H9 (cell line): ENCODE measurements around the gene IFFO2. TPM values are rescaled to one million over a fixed set of nuclear protein-coding genes. Genes with fewer than 3 reads are reported as not detected.
A peak's percentile ranks its signal among the peaks of the same experiment; 100 is the strongest.

Experiments
- DNase-seq: peaks from one replicate; pipeline ENCODE4 v3.0.0-alpha.2; 2017
- H2AFZ ChIP-seq: one replicate; pipeline ENCODE4 v1.6.1; 2013; ENCODE audit warnings: mild to moderate bottlenecking, low read length, control low read depth, moderate library complexity
- H2AK5ac ChIP-seq: 2 replicates; pipeline ENCODE4 v1.6.1; 2013; ENCODE audit warnings: low read length, control low read depth, mixed read lengths; ENCODE audit not compliant: insufficient read length
- H2BK120ac ChIP-seq: one replicate; pipeline ENCODE4 v1.6.1; 2013; ENCODE audit warnings: low read depth, mild to moderate bottlenecking, low read length, control low read depth, inconsistent platforms; ENCODE audit not compliant: poor library complexity, severe bottlenecking
- H2BK12ac ChIP-seq: 2 replicates; pipeline ENCODE4 v1.6.1; 2013; ENCODE audit warnings: low read length, control low read depth, mixed read lengths, low read depth; ENCODE audit not compliant: insufficient read length
- H2BK15ac ChIP-seq: 2 replicates; pipeline ENCODE4 v1.6.1; 2013; ENCODE audit warnings: low read depth, low read length, control low read depth
- H2BK20ac ChIP-seq: one replicate; pipeline ENCODE4 v1.6.1; 2013; ENCODE audit warnings: low read depth, mild to moderate bottlenecking, low read length, control low read depth, inconsistent platforms; ENCODE audit not compliant: poor library complexity, severe bottlenecking
- H2BK5ac ChIP-seq: 2 replicates; pipeline ENCODE4 v1.6.1; 2013; ENCODE audit warnings: low read length, control low read depth, mixed read lengths; ENCODE audit not compliant: insufficient read length
- H3K14ac ChIP-seq: 2 replicates; pipeline ENCODE4 v1.6.1; 2013; ENCODE audit warnings: low read length, control low read depth; ENCODE audit not compliant: insufficient read depth
- H3K18ac ChIP-seq: 2 replicates; pipeline ENCODE4 v1.6.1; 2013; ENCODE audit warnings: low read depth, mild to moderate bottlenecking, mixed read lengths, low read length, control low read depth; ENCODE audit not compliant: insufficient read length
- H3K23ac ChIP-seq: 2 replicates; pipeline ENCODE4 v1.6.1; 2013; ENCODE audit warnings: low read length, control low read depth, mixed read lengths, low read depth; ENCODE audit not compliant: insufficient read length
- H3K23me2 ChIP-seq: 2 replicates; pipeline ENCODE4 v1.6.1; 2013; ENCODE audit warnings: low read depth, mild to moderate bottlenecking, mixed read lengths, low read length, control low read depth; ENCODE audit not compliant: insufficient read length, poor library complexity, severe bottlenecking
- H3K27ac ChIP-seq: 2 replicates; pipeline ENCODE4 v1.5.1; 2013; ENCODE audit warnings: low read length, control low read depth, mixed read lengths, low read depth; ENCODE audit not compliant: insufficient read length
- H3K27me3 ChIP-seq: 2 replicates; pipeline ENCODE4 v1.6.1; 2013; ENCODE audit warnings: low read length, control low read depth, inconsistent platforms; ENCODE audit not compliant: insufficient read depth
- H3K4ac ChIP-seq: 2 replicates; pipeline ENCODE4 v1.6.1; 2013; ENCODE audit warnings: low read depth, mild to moderate bottlenecking, control low read depth, inconsistent platforms, low read length, moderate library complexity
- H3K4me1 ChIP-seq: 2 replicates; pipeline ENCODE4 v1.6.1; 2013; ENCODE audit warnings: low read length, control low read depth, inconsistent platforms; ENCODE audit not compliant: insufficient read depth
- H3K4me2 ChIP-seq: 2 replicates; pipeline ENCODE4 v1.6.1; 2013; ENCODE audit warnings: low read length, control low read depth, mixed read lengths; ENCODE audit not compliant: insufficient read length, insufficient read depth
- H3K56ac ChIP-seq: 2 replicates; pipeline ENCODE4 v1.6.1; 2013; ENCODE audit warnings: low read depth, mild to moderate bottlenecking, mixed read lengths, low read length, control low read depth; ENCODE audit not compliant: insufficient read length
- H3K79me1 ChIP-seq: 2 replicates; pipeline ENCODE4 v1.6.1; 2013; ENCODE audit warnings: low read depth, mild to moderate bottlenecking, moderate library complexity, low read length, control low read depth, inconsistent platforms; ENCODE audit not compliant: insufficient read depth, poor library complexity, severe bottlenecking
- H3K79me2 ChIP-seq: 2 replicates; pipeline ENCODE4 v1.6.1; 2013; ENCODE audit warnings: low read length, control low read depth, inconsistent platforms; ENCODE audit not compliant: insufficient read depth
- H3K9ac ChIP-seq: 2 replicates; pipeline ENCODE4 v1.6.1; 2013; ENCODE audit warnings: low read length, control low read depth, mixed read lengths; ENCODE audit not compliant: insufficient read length; ENCODE audit errors: extremely low read depth
- H3K9me3 ChIP-seq: one replicate; pipeline ENCODE4 v1.6.1; 2013; ENCODE audit warnings: low read depth, low read length, inconsistent platforms; ENCODE audit not compliant: control insufficient read depth
- H3T11ph ChIP-seq: one replicate; pipeline ENCODE4 v1.6.1; 2013; ENCODE audit warnings: mild to moderate bottlenecking, low read length, control low read depth, inconsistent platforms
- H4K20me1 ChIP-seq: one replicate; pipeline ENCODE4 v1.6.1; 2013; ENCODE audit not compliant: control insufficient read depth, insufficient read length, insufficient read depth
- H4K5ac ChIP-seq: 2 replicates; pipeline ENCODE4 v1.6.1; 2013; ENCODE audit warnings: low read depth, mild to moderate bottlenecking, mixed read lengths, low read length, control low read depth; ENCODE audit not compliant: insufficient read length
- H4K8ac ChIP-seq: replicated peaks from 2 replicates; pipeline ENCODE4 v1.6.1; 2013; ENCODE audit warnings: low read length, control low read depth, mixed read lengths, low read depth; ENCODE audit not compliant: insufficient read length
- H4K91ac ChIP-seq: 2 replicates; pipeline ENCODE4 v1.6.1; 2013; ENCODE audit warnings: low read depth, mild to moderate bottlenecking, moderate library complexity, mixed read lengths, low read length, control low read depth; ENCODE audit not compliant: insufficient read length
- H3K27ac Mint-ChIP-seq, 3 experiments: 2 replicates in 2 of 3; 3 replicates in 1 of 3; pipeline ENCODE4 v1.8.0; 2020 to 2021; ENCODE audit warnings: mixed read lengths in 3 of 3, mild to moderate bottlenecking in 1 of 3, moderate library complexity in 1 of 3
- H3K27me3 Mint-ChIP-seq: 2 replicates; pipeline ENCODE4 v1.8.0; 2021; ENCODE audit warnings: low read depth, mild to moderate bottlenecking, moderate library complexity, mixed read lengths
- H3K36me3 Mint-ChIP-seq, 3 experiments: 2 replicates in 2 of 3; 3 replicates in 1 of 3; pipeline ENCODE4 v1.8.0; 2020 to 2021; ENCODE audit warnings: low read depth in 3 of 3, mixed read lengths in 3 of 3; ENCODE audit not compliant: insufficient read depth in 1 of 3
- H3K4me1 Mint-ChIP-seq, 2 experiments: 2 replicates each; pipeline ENCODE4 v1.8.0; 2020; ENCODE audit warnings: mixed read lengths in 2 of 2
- H3K4me3 Mint-ChIP-seq, 2 experiments: 2 replicates in 1 of 2; 3 replicates in 1 of 2; pipeline ENCODE4 v1.8.0; 2020 to 2021; ENCODE audit warnings: mild to moderate bottlenecking in 2 of 2, mixed read lengths in 2 of 2, moderate library complexity in 1 of 2
- H3K9me3 Mint-ChIP-seq, 2 experiments: 2 replicates in 1 of 2; 3 replicates in 1 of 2; pipeline ENCODE4 v1.8.0; 2020; ENCODE audit warnings: mild to moderate bottlenecking in 2 of 2, mixed read lengths in 2 of 2, moderate library complexity in 1 of 2
- CTCF ChIP-seq: fragments of 200-600 bp; sonication (generic); conservative IDR thresholded peaks from 3 replicates; pipeline ENCODE4 v1.8.0; 2021; ENCODE audit warnings: antibody characterized with exemption, mild to moderate bottlenecking
- WGBS: extraction: QIAGEN DNeasy Blood & Tissue Kit; methylation state at CpG from one replicate; pipeline ENCODE4 v1.1.7; 2013; ENCODE audit warnings: missing lambda C conversion rate, low lambda C conversion rate, mixed read lengths; ENCODE audit not compliant: insufficient read length; ENCODE audit errors: extremely low coverage; 5-methylcytosine and 5-hydroxymethylcytosine counted together
- total RNA-seq: library from RNA; stranded (reverse); gene quantifications from 2 replicates; pipeline ENCODE4 v1.2.1, GENCODE V29; 2021

IFFO2 gene
- total RNA-seq, 1 experiment from 2014 or later = 3.6 TPM

- WGBS = no CpG with 5 or more reads among the region's 10 CpGs
- Histone ChIP-seq H2BK15ac (no peak overlapping the region), H2BK5ac (no peak overlapping the region), H3K9ac (no peak overlapping the region), H3K4ac (no peak overlapping the region), H3K4me1 (no peaks in the 10 kb centered on the region), H3K56ac (no peak overlapping the region), H3K18ac (no peak overlapping the region), H4K20me1 (no peaks in the 10 kb centered on the region), H3K14ac (no peak overlapping the region), H3K27ac (no peak overlapping the region), H3K9me3 (no peaks in the 10 kb centered on the region), H4K5ac (no peak overlapping the region), H4K91ac (no peak overlapping the region), H2AK5ac (no peak overlapping the region), H4K8ac (no peak overlapping the region), H3K79me1 (no peaks in the 10 kb centered on the region), H3K79me2 (no peaks in the 10 kb centered on the region), H2BK20ac (no peak overlapping the region), H3K23me2 (peaks cover 4% of the 10 kb centered on the region), H2BK12ac (no peak overlapping the region), H2BK120ac (no peak overlapping the region), H3T11ph (no peak overlapping the region), H3K27me3 (no peaks in the 10 kb centered on the region), H3K23ac (no peak overlapping the region), H3K4me2 (no peak overlapping the region), H2AFZ (no peak overlapping the region)
- Mint-ChIP-seq H3K9me3 (no peaks in the 10 kb centered on the region), H3K4me1 (peaks cover 12 to 16% of the 10 kb centered on the region in 2 experiments), H3K27me3 (peaks cover 8% of the 10 kb centered on the region; the same call in 1 of the 2 replicates), H3K4me3 (peak overlapping the region; percentile 24 to 62; a peak in 3 of 5 replicates), H3K36me3 (peaks cover 0 to 2% (median 0%) of the 10 kb centered on the region in 3 experiments; a peak in 4 of 7 replicates), H3K27ac (no peak overlapping the region; a peak in 1 of 7 replicates)
- no peak for TF ChIP-seq CTCF
- DNase-seq = no peak
Measured at GRCh38 chr1:18900303-18900841, 56.1 kb downstream of the IFFO2 start.
